Mucosa of rectum (tissue), 2 donors: Measurements from ENCODE around the gene INTS12.
"Not testable (repeated sequence)": the region's sequence is repeated elsewhere in the genome, so short reads cannot be mapped to it uniquely, and the experiment has no call there.

Experiments used
- H3K27ac ChIP-seq, 2 donors: one replicate each; pipeline ENCODE4 v1.7.0; 2013; ENCODE audit warnings: inconsistent platforms in 2 of 2, low read depth in 2 of 2, low read length in 2 of 2
- H3K27me3 ChIP-seq, 2 donors: one replicate each; pipeline ENCODE4 v1.7.0; 2013; ENCODE audit warnings: low read length in 2 of 2; ENCODE audit not compliant: control insufficient read depth in 2 of 2, insufficient read depth in 2 of 2
- H3K36me3 ChIP-seq, 2 donors: one replicate each; pipeline ENCODE4 v1.7.0; 2013; ENCODE audit warnings: low read length in 2 of 2; ENCODE audit not compliant: control insufficient read depth in 2 of 2, insufficient read depth in 2 of 2
- H3K4me1 ChIP-seq, 2 donors: one replicate each; pipeline ENCODE4 v1.7.0; 2013; ENCODE audit warnings: low read length in 2 of 2, mild to moderate bottlenecking in 1 of 2; ENCODE audit not compliant: control insufficient read depth in 2 of 2, insufficient read depth in 2 of 2
- H3K4me3 ChIP-seq, 2 donors: one replicate each; pipeline ENCODE4 v1.7.0; 2013; ENCODE audit warnings: low read length in 2 of 2
- H3K9ac ChIP-seq, 2 donors: one replicate each; pipeline ENCODE4 v1.7.0; 2013; ENCODE audit warnings: low read length in 2 of 2, low read depth in 1 of 2, mild to moderate bottlenecking in 1 of 2
- H3K9me3 ChIP-seq, 2 donors: one replicate each; pipeline ENCODE4 v1.7.0; 2013; ENCODE audit warnings: low read length in 2 of 2; ENCODE audit not compliant: control insufficient read depth in 2 of 2
- donor health status: healthy.
- donor health status: Normal muscosa, but diverticular disease.

The INTS12 gene

GRCh38 chr4:105694812-105695211, 13.7 kb downstream of the INTS12 start:
- peaks cover 13 to 38% of the 10 kb centered on the region in 2 donors for H3K36me3 ChIP-seq

GRCh38 chr4:105686571-105686970, 21.9 kb downstream of the INTS12 start:
- Histone ChIP-seq H3K4me1 (peaks cover 0 to 5% of the 10 kb centered on the region in 2 donors), H3K4me3 (no peak overlapping the region), H3K27me3 (no peaks in the 10 kb centered on the region), H3K36me3 (peaks cover 23 to 44% of the 10 kb centered on the region in 2 donors), H3K9me3 (no peaks in the 10 kb centered on the region), H3K9ac (no peak overlapping the region), H3K27ac (no peak overlapping the region)

More at GRCh38 chr4:105694812-105695211, 13.7 kb downstream of the INTS12 start:
- not testable (repeated sequence) for H3K4me3 ChIP-seq, H3K9me3 ChIP-seq, H3K27me3 ChIP-seq, H3K27ac ChIP-seq, H3K4me1 ChIP-seq, H3K9ac ChIP-seq

GRCh38 chr4:105683038-105683437, 25.5 kb downstream of the INTS12 start:
- Histone ChIP-seq H3K9me3 (no peaks in the 10 kb centered on the region), H3K27ac (peak overlapping the region in 1 of 2 donors; percentile 44), H3K4me1 (peaks cover 6 to 7% of the 10 kb centered on the region in 2 donors), H3K9ac (no peak overlapping the region), H3K36me3 (peaks cover 7 to 29% of the 10 kb centered on the region in 2 donors), H3K4me3 (no peak overlapping the region), H3K27me3 (no peaks in the 10 kb centered on the region)

GRCh38 chr4:105679186-105679585, 29.3 kb downstream of the INTS12 start:
- Histone ChIP-seq H3K27me3 (no peaks in the 10 kb centered on the region), H3K4me1 (peaks cover 7 to 8% of the 10 kb centered on the region in 2 donors), H3K9me3 (no peaks in the 10 kb centered on the region), H3K9ac (no peak overlapping the region), H3K36me3 (peaks cover 7 to 16% of the 10 kb centered on the region in 2 donors), H3K4me3 (no peak overlapping the region), H3K27ac (peak overlapping the region; percentile 32 to 44)

- no peak overlapping the region for H3K4me3 ChIP-seq
- H3K9ac ChIP-seq: no peak overlapping the region
- peak overlapping the region; percentile 17 to 34 for H3K27ac ChIP-seq
- H3K27me3 ChIP-seq: no peaks in the 10 kb centered on the region
- peaks cover 5 to 7% of the 10 kb centered on the region in 2 donors for H3K4me1 ChIP-seq
- no peaks in the 10 kb centered on the region for H3K9me3 ChIP-seq
- peaks cover 2 to 8% of the 10 kb centered on the region in 2 donors for H3K36me3 ChIP-seq
Observed at GRCh38 chr4:105677709-105678108, 30.8 kb downstream of the INTS12 start.

GRCh38 chr4:105674011-105674410, 34.5 kb downstream of the INTS12 start:
- Histone ChIP-seq H3K27me3 (no peaks in the 10 kb centered on the region), H3K9me3 (no peaks in the 10 kb centered on the region), H3K9ac (no peak overlapping the region), H3K27ac (no peak overlapping the region), H3K4me1 (peaks cover 0 to 4% of the 10 kb centered on the region in 2 donors), H3K36me3 (no peaks in the 10 kb centered on the region), H3K4me3 (no peak overlapping the region)

- no peak overlapping the region for H3K27ac ChIP-seq
- H3K27me3 ChIP-seq: no peaks in the 10 kb centered on the region
- no peaks in the 10 kb centered on the region for H3K9me3 ChIP-seq
- no peaks in the 10 kb centered on the region for H3K4me1 ChIP-seq
- no peak overlapping the region for H3K4me3 ChIP-seq
- no peak overlapping the region for H3K9ac ChIP-seq
- no peaks in the 10 kb centered on the region for H3K36me3 ChIP-seq
Observed at GRCh38 chr4:105671301-105671700, 37.2 kb downstream of the INTS12 start.

GRCh38 chr4:105670684-105671083, 37.8 kb downstream of the INTS12 start:
- H3K27ac ChIP-seq: no peak overlapping the region
- H3K27me3 ChIP-seq: no peaks in the 10 kb centered on the region

GRCh38 chr4:105666693-105667092, 41.8 kb downstream of the INTS12 start:
- Histone ChIP-seq H3K9ac (no peak overlapping the region), H3K4me3 (no peak overlapping the region), H3K36me3 (peaks cover 0 to 3% of the 10 kb centered on the region in 2 donors), H3K27ac (no peak overlapping the region), H3K27me3 (no peaks in the 10 kb centered on the region), H3K4me1 (no peaks in the 10 kb centered on the region), H3K9me3 (no peaks in the 10 kb centered on the region)

More at GRCh38 chr4:105670684-105671083, 37.8 kb downstream of the INTS12 start:
- no peak overlapping the region for H3K9ac ChIP-seq
- no peak overlapping the region for H3K4me3 ChIP-seq
- no peaks in the 10 kb centered on the region for H3K4me1 ChIP-seq
- H3K9me3 ChIP-seq: no peaks in the 10 kb centered on the region
- H3K36me3 ChIP-seq: no peaks in the 10 kb centered on the region

GRCh38 chr4:105662935-105663675, 45.4 kb downstream of the INTS12 start:
- Histone ChIP-seq H3K4me3 (no peak overlapping the region), H3K36me3 (peaks cover 3 to 5% of the 10 kb centered on the region in 2 donors), H3K4me1 (no peaks in the 10 kb centered on the region), H3K9ac (no peak overlapping the region), H3K27me3 (no peaks in the 10 kb centered on the region), H3K27ac (no peak overlapping the region), H3K9me3 (no peaks in the 10 kb centered on the region)
